22Rv1 (cell line): ENCODE data around the gene BSG.

Experiments
- H3K27ac ChIP-seq: fragments of 450-650 bp; 2 replicates; pipeline ENCODE4 v1.5.1; 2017
- ZFX ChIP-seq: fragments of 450-650 bp; IDR thresholded peaks from 2 replicates; pipeline ENCODE4 v1.6.1; 2017; ENCODE audit warnings: antibody characterized with exemption, borderline replicate concordance
- TF ChIP-seq, protein P1 (sequence below): fragments of 450-650 bp; IDR thresholded peaks from 2 replicates; pipeline ENCODE4 v1.5.1; 2017; ENCODE audit warnings: mild to moderate bottlenecking

The BSG gene

DNA sequence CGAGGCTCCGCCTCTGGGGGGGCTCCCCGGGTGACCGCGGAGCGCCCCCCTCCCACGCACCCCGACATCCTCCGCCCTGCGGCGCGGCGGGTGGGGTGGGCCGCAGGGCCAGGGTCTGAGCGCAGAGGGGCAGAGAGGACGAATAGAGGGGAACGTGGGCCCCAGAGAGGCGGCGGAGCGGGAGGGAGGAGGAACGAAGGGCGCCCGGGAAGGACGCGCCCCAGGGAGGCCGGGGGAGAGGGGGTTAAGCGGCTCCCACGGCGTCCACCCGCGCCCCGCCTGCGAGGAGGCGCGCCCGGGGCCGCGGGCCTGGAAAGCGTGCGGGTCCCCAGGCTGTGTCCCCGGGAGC lies 18.3 kb downstream of the BSG start:
- TF ChIP-seq, protein P1, sequence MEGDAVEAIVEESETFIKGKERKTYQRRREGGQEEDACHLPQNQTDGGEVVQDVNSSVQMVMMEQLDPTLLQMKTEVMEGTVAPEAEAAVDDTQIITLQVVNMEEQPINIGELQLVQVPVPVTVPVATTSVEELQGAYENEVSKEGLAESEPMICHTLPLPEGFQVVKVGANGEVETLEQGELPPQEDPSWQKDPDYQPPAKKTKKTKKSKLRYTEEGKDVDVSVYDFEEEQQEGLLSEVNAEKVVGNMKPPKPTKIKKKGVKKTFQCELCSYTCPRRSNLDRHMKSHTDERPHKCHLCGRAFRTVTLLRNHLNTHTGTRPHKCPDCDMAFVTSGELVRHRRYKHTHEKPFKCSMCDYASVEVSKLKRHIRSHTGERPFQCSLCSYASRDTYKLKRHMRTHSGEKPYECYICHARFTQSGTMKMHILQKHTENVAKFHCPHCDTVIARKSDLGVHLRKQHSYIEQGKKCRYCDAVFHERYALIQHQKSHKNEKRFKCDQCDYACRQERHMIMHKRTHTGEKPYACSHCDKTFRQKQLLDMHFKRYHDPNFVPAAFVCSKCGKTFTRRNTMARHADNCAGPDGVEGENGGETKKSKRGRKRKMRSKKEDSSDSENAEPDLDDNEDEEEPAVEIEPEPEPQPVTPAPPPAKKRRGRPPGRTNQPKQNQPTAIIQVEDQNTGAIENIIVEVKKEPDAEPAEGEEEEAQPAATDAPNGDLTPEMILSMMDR, result no peak
- no peak for TF ChIP-seq ZFX
- H3K27ac ChIP-seq, result peak overlapping the region; percentile 74

DNA sequence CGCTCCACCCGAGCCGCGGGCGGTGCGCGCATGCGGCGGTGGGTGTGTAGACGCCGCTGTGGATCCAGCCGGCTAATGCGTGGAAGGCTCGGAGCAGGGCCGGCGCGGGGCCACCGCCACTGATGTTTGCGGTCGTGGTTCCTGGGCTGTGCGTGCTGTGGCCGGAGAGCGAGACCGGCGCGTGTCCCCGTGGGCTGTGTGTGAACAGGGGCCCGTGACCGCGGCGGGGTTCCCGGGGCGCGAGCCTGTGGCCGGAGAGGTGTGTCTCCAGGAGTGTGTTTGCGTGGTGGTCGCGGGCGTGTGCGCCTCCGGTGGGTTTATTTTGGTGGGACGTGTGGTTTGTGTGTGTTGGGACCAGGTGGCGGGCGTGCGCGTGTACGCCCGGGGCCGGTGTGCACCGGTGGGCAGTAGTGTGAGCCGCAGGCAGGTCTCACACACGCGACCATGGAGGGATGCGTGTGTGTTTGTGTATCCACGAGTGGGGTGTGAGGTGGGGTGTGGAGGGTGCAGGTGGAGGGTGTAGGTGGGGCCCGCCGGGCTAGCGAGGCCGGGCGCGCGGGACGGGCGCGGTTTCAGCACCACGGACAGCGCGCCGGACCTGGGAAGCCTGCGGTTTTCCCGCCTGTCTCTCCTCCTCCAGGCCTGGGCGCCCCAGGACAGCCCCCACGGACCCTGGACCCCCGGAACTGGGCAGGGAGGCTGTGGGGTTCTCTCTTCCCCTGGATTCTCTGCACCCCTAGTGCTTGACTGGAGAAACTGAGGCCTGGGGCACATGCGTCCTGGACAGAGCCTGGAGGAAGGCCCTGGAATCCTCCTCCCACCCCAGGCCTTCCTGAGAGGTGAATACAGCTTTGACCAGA lies 18.9 kb downstream of the BSG start:
- TF ChIP-seq, protein P1, result no peak
- TF ChIP-seq ZFX, result no peak
- H3K27ac ChIP-seq, result no peak overlapping the region; the same call in 1 of the 2 replicates

DNA sequence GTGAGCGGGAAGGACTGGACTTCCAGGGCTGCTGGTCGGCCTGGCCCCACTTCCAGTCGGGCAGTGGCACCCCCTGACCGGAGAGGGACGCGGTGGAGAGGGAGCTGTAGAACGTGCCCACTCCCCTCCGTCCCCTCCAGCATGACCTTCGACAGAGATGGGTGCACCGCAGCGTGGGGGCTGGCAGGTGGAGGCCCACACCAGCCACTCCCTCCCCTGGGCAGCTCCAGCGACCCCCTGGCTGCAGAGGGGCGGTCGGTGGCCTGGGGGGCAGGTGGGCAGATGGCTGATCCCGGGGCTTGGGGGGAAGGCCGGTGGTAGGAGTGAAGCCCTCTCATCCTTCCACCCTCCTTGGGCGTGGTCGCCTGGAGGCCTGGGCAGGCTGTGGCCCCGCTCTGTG lies 19.7 kb downstream of the BSG start:
- no peak for TF ChIP-seq ZFX
- TF ChIP-seq, protein P1, result no peak
- H3K27ac ChIP-seq, result no peak overlapping the region

DNA sequence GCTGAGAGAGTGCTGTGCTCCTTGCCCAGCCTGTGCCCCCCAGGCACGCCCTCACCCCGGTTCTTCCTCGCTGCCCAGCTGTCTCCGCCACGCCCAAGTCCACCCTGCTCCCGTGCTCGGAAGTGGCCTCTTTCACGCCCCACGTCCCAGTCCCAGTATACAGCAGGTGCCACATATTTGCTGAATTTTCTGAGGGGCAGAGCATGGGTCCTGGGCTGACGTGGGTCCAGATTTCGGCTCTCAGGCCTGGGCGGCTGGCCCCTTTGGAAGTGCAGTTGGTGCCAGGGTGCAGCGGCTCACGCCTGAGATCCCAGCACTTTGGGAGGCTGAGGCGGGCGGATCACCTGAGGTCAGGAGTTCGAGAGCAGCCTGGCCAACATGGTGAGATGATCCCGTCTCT lies 20.7 kb downstream of the BSG start:
- TF ChIP-seq ZFX, result no peak
- TF ChIP-seq, protein P1, result no peak
- H3K27ac ChIP-seq, result no peak overlapping the region

DNA sequence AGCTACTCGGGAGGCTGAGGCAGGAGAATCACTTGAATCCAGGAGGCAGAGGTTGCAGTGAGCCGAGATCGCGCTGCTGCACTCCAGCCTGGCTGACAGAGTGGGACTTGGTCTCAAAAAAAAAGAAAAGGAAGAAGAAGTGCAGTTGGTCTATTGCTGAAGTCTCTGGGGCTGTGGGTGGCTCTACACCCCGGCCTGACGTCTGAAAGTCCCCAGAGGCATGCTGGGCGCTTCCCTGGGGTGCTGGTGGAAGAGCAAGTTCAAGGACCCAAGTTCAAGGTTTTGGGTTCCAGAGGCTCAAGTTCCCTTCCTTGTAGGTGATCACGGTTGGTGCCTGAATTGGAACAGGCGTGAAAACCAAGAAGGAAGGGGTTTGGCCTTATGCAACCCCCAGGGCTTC lies 21.1 kb downstream of the BSG start:
- H3K27ac ChIP-seq, result no peak overlapping the region
- TF ChIP-seq, protein P1, result no peak
- no peak for TF ChIP-seq ZFX

DNA sequence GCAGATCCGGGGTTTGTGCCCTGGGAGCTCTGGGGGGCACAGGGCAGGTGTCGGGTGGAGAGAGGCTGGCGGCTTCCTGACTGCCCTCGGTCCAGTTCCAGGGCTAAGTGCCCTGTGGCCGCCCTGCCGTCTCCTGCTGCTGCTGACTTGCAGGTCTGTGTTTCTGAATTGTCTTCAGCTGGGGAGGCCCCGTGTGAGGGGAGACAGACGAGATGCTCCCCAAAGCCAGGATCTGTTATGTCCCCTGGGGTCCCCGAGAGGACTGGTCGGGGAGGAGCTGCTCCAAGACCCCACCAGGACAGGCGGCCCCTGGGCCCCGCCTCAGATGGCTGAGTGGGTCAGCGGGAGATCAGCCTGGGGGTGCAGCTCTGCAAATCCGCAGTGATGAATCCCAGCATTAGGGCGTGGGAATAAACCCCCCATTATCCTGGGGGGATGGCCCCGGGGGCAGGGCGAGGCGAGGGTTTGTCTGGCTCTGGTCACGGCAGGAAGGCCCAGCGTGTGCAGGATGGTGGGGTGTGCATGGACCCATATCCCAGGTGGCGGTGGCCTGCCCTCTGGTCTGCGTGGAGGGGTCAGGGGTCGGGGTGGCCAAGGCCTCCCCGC lies 22.0 kb downstream of the BSG start:
- TF ChIP-seq, protein P1, result no peak
- no peak for TF ChIP-seq ZFX
- H3K27ac ChIP-seq, result no peak overlapping the region
